NB4 (cell line): ENCODE data around the gene VMAC.

Experiments used
- MYC ChIP-seq: IDR thresholded peaks from 2 replicates; pipeline ENCODE4 v1.6.1; 2011; ENCODE audit warnings: low read depth, low read length
- TF ChIP-seq, protein P1 (sequence below): IDR thresholded peaks from one replicate; pipeline ENCODE4 v1.5.1; 2012; ENCODE audit warnings: low read depth, low read length

DNA sequence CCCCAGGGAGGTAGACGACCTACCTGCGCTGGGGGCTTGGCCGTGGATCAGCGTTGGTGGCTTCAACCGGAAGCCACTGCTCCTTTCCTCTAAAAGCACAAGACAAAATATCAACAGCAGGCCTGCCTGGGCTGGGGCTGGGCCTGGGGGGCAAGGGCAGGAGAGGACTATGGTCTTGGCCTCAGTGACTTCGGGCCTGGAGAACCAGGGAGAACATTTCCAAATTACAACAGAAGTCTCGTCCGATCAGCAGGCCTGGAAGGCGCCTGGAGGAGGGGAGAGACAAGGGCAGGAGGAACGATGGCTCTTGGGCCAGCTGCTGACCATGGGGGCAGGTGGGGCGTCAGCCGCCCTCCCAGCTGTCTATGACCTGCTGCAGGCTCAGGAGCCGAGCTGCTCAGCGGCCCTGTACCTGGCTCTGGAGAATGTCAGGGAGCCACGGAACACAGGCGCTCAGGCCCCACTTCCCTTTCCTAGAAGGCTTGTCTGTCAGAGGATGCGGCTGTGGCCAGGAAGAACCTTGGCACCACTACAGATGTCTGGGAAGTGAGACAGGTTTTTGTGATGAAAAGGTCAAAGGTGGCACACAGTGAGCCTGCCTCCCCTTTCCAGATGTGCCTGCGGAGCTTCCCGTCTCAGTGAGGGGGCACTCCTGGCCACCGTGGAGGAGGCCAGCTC is 28.9 kb downstream of the VMAC start:
- no peak for TF ChIP-seq MYC
- TF ChIP-seq, protein P1, sequence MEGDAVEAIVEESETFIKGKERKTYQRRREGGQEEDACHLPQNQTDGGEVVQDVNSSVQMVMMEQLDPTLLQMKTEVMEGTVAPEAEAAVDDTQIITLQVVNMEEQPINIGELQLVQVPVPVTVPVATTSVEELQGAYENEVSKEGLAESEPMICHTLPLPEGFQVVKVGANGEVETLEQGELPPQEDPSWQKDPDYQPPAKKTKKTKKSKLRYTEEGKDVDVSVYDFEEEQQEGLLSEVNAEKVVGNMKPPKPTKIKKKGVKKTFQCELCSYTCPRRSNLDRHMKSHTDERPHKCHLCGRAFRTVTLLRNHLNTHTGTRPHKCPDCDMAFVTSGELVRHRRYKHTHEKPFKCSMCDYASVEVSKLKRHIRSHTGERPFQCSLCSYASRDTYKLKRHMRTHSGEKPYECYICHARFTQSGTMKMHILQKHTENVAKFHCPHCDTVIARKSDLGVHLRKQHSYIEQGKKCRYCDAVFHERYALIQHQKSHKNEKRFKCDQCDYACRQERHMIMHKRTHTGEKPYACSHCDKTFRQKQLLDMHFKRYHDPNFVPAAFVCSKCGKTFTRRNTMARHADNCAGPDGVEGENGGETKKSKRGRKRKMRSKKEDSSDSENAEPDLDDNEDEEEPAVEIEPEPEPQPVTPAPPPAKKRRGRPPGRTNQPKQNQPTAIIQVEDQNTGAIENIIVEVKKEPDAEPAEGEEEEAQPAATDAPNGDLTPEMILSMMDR: no peak
